Measurements from ENCODE around the gene RAPGEF5. TPM values are rescaled to one million over a fixed set of nuclear protein-coding genes. Genes with fewer than 3 reads are reported as not detected.

The RAPGEF5 gene
- total RNA-seq, 1 experiment from 2014 or later = 13.3 TPM

- no peaks in the 10 kb centered on the region for H3K23me2 ChIP-seq (ENCODE audit: insufficient read length, low read depth, low read length, poor library complexity, severe bottlenecking)
- H3K9me3 Mint-ChIP-seq = no peaks in the 10 kb centered on the region
These were observed 17.0 kb upstream of the RAPGEF5 start for GRCh38 chr7:22373911-22374310.

More at GRCh38 chr7:22373911-22374310, 17.0 kb upstream of the RAPGEF5 start:
- WGBS (ENCODE audit: extremely low coverage, insufficient read length, low lambda C conversion rate) = no CpG with 5 or more reads among the region's 2 CpGs
- H2AK5ac ChIP-seq (ENCODE audit: insufficient read length, low read length) = no peak overlapping the region
- Mint-ChIP-seq H3K4me1 (peaks cover 0 to 2% of the 10 kb centered on the region in 2 experiments; a peak in 1 of 4 replicates), H3K36me3 (ENCODE audit: insufficient read depth in 1 of 3, low read depth in 3 of 3) (no peaks in the 10 kb centered on the region), H3K27me3 (ENCODE audit: low read depth) (no peaks in the 10 kb centered on the region; the same call in 1 of the 2 replicates), H3K4me3 (no peak overlapping the region), H3K27ac (no peak overlapping the region)
- no peak overlapping the region for H4K91ac ChIP-seq (ENCODE audit: insufficient read length, low read depth, low read length)
- no peak overlapping the region for H2BK15ac ChIP-seq (ENCODE audit: low read depth, low read length)
- H3K18ac ChIP-seq (ENCODE audit: insufficient read length, low read depth, low read length) = no peak overlapping the region
- no peak overlapping the region for H4K8ac ChIP-seq (replicated peaks; ENCODE audit: insufficient read length, low read depth, low read length)
- H3K79me1 ChIP-seq (ENCODE audit: insufficient read depth, low read depth, low read length, poor library complexity, severe bottlenecking) = no peaks in the 10 kb centered on the region
- H3K4me2 ChIP-seq (ENCODE audit: insufficient read depth, insufficient read length, low read length) = no peak overlapping the region
- no peak overlapping the region for H3K56ac ChIP-seq (ENCODE audit: insufficient read length, low read depth, low read length)
- TF ChIP-seq CTCF (conservative IDR thresholded peaks at IDR 0.05) = no peak
- no peaks in the 10 kb centered on the region for H3K79me2 ChIP-seq (ENCODE audit: insufficient read depth, low read length)
- no peak overlapping the region for H3T11ph ChIP-seq (ENCODE audit: low read length)
- no peak overlapping the region for H3K4ac ChIP-seq (ENCODE audit: low read depth, low read length)
- no peak overlapping the region for H2BK5ac ChIP-seq (ENCODE audit: insufficient read length, low read length)
- H3K14ac ChIP-seq (ENCODE audit: insufficient read depth, low read length) = no peak overlapping the region
- no peaks in the 10 kb centered on the region for H4K20me1 ChIP-seq (ENCODE audit: control insufficient read depth, insufficient read depth, insufficient read length)
- no peak overlapping the region for H4K5ac ChIP-seq (ENCODE audit: insufficient read length, low read depth, low read length)
- no peak overlapping the region for H2BK20ac ChIP-seq (ENCODE audit: low read depth, low read length, poor library complexity, severe bottlenecking)
- no peaks in the 10 kb centered on the region for H3K9me3 ChIP-seq (ENCODE audit: control insufficient read depth, low read depth, low read length)
- no peaks in the 10 kb centered on the region for H3K4me1 ChIP-seq (ENCODE audit: insufficient read depth, low read length)
- H2BK120ac ChIP-seq (ENCODE audit: low read depth, low read length, poor library complexity, severe bottlenecking) = no peak overlapping the region
- no peak overlapping the region for H3K23ac ChIP-seq (ENCODE audit: insufficient read length, low read depth, low read length)
- no peak for DNase-seq
- H2BK12ac ChIP-seq (ENCODE audit: insufficient read length, low read depth, low read length) = no peak overlapping the region
- H3K27ac ChIP-seq (ENCODE audit: insufficient read length, low read depth, low read length) = no peak overlapping the region
- H2AFZ ChIP-seq (ENCODE audit: low read length) = no peak overlapping the region
- no peak overlapping the region for H3K9ac ChIP-seq (ENCODE audit: extremely low read depth, insufficient read length, low read length)
- no peaks in the 10 kb centered on the region for H3K27me3 ChIP-seq (ENCODE audit: insufficient read depth, low read length)

Measured in H9 (cell line).